Glomerular endothelial cell (primary cell): ENCODE data around the gene CDX1. TPM values are rescaled to one million over a fixed set of nuclear protein-coding genes. Genes with fewer than 3 reads are reported as not detected.
"Not testable (repeated sequence)": the region's sequence is repeated elsewhere in the genome, so short reads cannot be mapped to it uniquely, and the experiment has no call there.

Experiments used
- DNase-seq: peaks from one replicate; pipeline ENCODE4 v3.0.0-alpha.2; 2011; ENCODE audit warnings: low read depth, low spot score; ENCODE audit errors: extremely low read depth
- total RNA-seq: library from RNA; depleted of rRNA; stranded (reverse); fragments of >200 nt; gene quantifications from 2 replicates; pipeline ENCODE4 v1.2.3, GENCODE V29; 2015

Gene CDX1
- total RNA-seq, 1 donor from 2014 or later: not detected

DNA sequence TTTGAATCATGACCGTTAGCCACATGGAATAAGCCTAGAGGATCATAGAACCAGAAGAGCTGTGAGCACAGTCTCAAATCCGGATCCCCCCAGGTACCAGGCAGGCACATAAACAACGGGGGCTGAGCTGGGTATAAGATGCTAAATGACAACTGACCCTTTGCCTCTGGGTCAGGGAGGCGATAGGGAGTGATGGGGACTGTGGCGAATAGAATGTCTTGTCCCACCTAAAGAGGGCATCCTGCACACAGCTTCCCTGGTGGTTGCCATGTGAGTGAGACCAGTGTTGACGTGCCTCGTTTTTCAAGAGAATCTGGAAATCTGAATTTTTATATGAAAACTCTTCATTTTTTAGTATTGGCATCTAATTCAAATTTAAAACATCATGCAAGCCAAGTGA lies 56.9 kb downstream of the CDX1 start:
- no peak for DNase-seq

DNA sequence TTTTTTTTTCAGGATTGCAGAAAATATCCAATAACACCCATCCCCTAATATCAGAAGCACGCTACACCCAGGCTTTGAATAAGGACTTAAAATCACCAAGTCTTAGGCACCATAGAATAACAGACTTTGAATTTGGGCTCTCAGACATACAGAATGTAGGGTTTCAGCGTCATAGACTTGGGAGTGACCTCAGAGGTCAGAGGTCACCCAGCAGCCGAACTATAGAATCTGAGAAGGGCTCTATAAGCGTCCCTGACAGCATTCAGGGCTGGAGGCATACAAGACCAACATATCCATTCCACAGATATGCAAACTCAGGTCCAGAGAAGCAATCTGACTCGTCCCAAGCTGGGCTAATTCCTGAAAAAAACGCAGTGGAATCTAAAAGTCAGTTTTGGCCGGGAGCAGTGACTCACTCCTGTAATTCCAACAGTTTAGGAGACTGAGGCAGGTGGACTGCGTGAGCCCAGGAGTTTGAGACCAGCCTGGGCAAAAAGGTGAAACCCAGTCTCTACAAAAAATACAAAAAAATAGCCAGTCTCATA lies 58.0 kb downstream of the CDX1 start:
- no peak for DNase-seq

GRCh38 chr5:150227036-150227435 lies 60.5 kb downstream of the CDX1 start:
- no peak for DNase-seq

DNA sequence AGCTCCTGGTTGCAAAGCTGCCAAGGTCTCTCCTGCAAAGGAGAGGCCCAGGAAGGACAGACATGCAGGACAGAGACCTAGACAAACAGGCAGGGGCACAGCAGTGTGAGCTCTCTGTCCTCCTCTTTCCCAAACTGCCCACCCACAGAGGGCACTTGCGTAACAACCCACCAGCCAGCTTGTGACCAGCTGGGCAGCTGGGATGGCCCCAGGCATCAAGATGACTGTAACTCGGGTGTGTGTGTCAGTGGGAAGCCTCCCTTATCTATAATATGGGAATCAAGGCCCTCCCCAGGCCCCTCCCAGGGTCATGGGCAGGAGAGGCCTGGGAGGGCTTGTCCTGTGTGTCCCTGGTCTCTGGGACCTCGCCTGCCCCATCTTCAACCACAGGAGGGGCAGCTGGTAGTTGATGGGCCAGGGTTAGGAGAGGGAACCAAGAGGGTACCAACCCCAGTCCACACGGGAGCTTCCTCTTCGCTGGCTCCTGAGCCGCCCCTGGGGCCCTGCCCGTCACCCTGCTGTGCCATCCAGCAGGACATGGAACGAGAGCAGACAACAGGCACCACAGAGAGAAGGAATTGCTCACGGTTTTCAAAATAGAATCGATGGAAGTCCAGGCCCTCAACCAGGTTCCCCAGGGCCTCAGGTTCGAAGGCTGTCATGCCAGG lies 61.2 kb downstream of the CDX1 start:
- no peak for DNase-seq

GRCh38 chr5:150229571-150229970 lies 63.0 kb downstream of the CDX1 start:
- no peak for DNase-seq

DNA sequence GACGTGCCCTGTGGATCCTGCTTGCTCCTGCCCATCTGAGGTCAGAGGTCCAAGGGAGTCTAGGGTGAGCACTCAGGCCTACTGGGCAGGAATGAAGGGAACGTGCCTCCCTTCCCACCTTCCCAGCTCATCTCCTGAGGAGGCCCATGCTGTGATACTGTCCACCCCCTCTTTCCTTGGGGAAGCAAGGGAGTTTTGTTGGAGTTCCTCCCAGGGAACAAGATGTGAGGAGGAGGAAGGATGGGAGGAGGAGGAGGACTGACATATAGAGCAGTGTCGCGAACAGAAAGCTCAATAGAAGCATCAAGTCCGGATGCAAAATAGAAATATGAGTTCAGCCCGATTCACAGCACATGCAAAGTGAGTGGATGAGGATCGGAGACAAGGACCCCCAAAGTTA lies 64.3 kb downstream of the CDX1 start:
- DNase-seq: no peak

DNA sequence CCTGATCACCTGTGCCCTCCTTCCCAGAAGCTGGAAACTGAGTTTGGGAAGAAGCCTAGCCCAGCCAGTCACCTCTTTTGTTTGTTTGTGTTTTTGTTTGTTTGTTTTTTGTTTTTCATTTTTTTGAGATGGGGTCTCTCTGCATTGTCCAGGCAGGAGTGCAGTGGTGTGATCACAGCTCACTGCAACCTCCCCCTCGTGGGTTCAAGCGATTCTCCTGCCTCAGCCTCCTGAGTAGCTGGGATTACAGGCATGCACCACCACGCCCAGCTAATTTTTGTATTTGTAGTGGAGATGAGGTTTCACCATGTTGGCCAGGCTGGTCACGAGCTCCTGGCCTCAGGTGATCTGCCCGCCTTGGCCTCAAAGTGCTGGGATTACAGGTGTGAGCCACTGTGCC lies 67.1 kb downstream of the CDX1 start:
- not testable (repeated sequence) for DNase-seq

Other genes starting within 250 kb of the CDX1 start
- gene PDE6A, start 222.0 kb upstream of the CDX1 start, total RNA-seq: not detected in 2 replicates
- 17.6 and 20.8 TPM in 2 replicates for gene SLC26A2, start 206.0 kb upstream of the CDX1 start, total RNA-seq
- gene TIGD6, start 166.1 kb upstream of the CDX1 start, total RNA-seq: 4.1 and 5.4 TPM in 2 replicates
- gene HMGXB3, start 166.0 kb upstream of the CDX1 start, total RNA-seq: 37.2 and 57.3 TPM in 2 replicates
- gene CSF1R, start 80.2 kb upstream of the CDX1 start, total RNA-seq: 0.10 TPM in 1 of 2 replicates, not detected in the other
- gene PDGFRB, start 10.9 kb upstream of the CDX1 start, total RNA-seq: 5.1 and 13.0 TPM in 2 replicates
- gene SLC6A7, start 23.3 kb downstream of the CDX1 start, total RNA-seq: not detected in 2 replicates
- not detected in 2 replicates for gene CAMK2A, start 123.0 kb downstream of the CDX1 start, total RNA-seq
- 1.8 and 5.3 TPM in 2 replicates for gene ARSI, start 136.1 kb downstream of the CDX1 start, total RNA-seq
- 29.1 and 38.2 TPM in 2 replicates for gene TCOF1, start 190.9 kb downstream of the CDX1 start, total RNA-seq
- gene CD74, start 246.1 kb downstream of the CDX1 start, total RNA-seq: 24.3 and 34.1 TPM in 2 replicates